HepG2 (cell line): ENCODE data around the gene RREB1. TPM values are rescaled to one million over a fixed set of nuclear protein-coding genes. Genes with fewer than 3 reads are reported as not detected.

Experiments
- E2F5 ChIP-seq: sonication (generic); formaldehyde crosslinking; conservative IDR thresholded peaks from 2 replicates; pipeline ENCODE4 v1.4.0; 2020; ENCODE audit warnings: missing genetic modification reagents
- GATAD2A ChIP-seq: IDR thresholded peaks from 2 replicates; pipeline ENCODE4 v1.6.1; 2016
- GTF3A ChIP-seq: sonication (generic); formaldehyde crosslinking; conservative IDR thresholded peaks from 2 replicates; pipeline ENCODE4 v1.4.0; 2020; ENCODE audit warnings: mild to moderate bottlenecking, missing genetic modification reagents
- MAZ ChIP-seq, 2 experiments: sonication (generic) in 1 of 2; formaldehyde crosslinking in 1 of 2; IDR thresholded peaks; 2 replicates each; pipeline versions ENCODE4 v1.5.0 to v1.6.1; 2012 to 2020; ENCODE audit warnings: low read depth in 2 of 2, mild to moderate bottlenecking in 2 of 2, borderline replicate concordance in 1 of 2, improper control_type of control experiment in 1 of 2, low read length in 1 of 2, missing genetic modification reagents in 1 of 2, moderate library complexity in 1 of 2
- NCOR1 ChIP-seq: fragments of 200-600 bp; sonication (generic); IDR thresholded peaks from 2 replicates; pipeline ENCODE4 v1.7.0; 2017; ENCODE audit warnings: antibody characterized with exemption, low read length, borderline replicate concordance
- PRDM10 ChIP-seq: sonication (generic); formaldehyde crosslinking; IDR thresholded peaks from 2 replicates; pipeline ENCODE4 v1.4.0; 2020; ENCODE audit warnings: low read depth, missing genetic modification reagents
- RXRA ChIP-seq: sonication (generic); formaldehyde crosslinking; IDR thresholded peaks from 2 replicates; pipeline ENCODE4 v1.5.1; 2020; ENCODE audit warnings: missing genetic modification reagents
- SIN3A ChIP-seq: IDR thresholded peaks from 2 replicates; pipeline ENCODE4 v1.6.1; 2011; ENCODE audit warnings: low read depth, mild to moderate bottlenecking, control low read depth, low read length, borderline replicate concordance
- ZBTB42 ChIP-seq: sonication (generic); formaldehyde crosslinking; IDR thresholded peaks from 2 replicates; pipeline ENCODE4 v1.5.0; 2020; ENCODE audit warnings: mild to moderate bottlenecking, missing genetic modification reagents
- ZNF121 ChIP-seq: sonication (generic); formaldehyde crosslinking; IDR thresholded peaks from 2 replicates; pipeline ENCODE4 v1.5.0; 2020; ENCODE audit warnings: mild to moderate bottlenecking, missing genetic modification reagents
- ZNF44 ChIP-seq: sonication (generic); formaldehyde crosslinking; IDR thresholded peaks from 2 replicates; pipeline ENCODE4 v1.5.1; 2020; ENCODE audit warnings: mild to moderate bottlenecking, missing genetic modification reagents
- ZNF569 ChIP-seq: sonication (generic); formaldehyde crosslinking; IDR thresholded peaks from 2 replicates; pipeline ENCODE4 v1.5.0; 2020; ENCODE audit warnings: mild to moderate bottlenecking, missing genetic modification reagents, moderate library complexity, borderline replicate concordance
- ZNF580 ChIP-seq: IDR thresholded peaks from 2 replicates; pipeline ENCODE4 v1.6.1; 2016; ENCODE audit warnings: low read depth, borderline replicate concordance
- ZNF672 ChIP-seq: sonication (generic); formaldehyde crosslinking; IDR thresholded peaks from 2 replicates; pipeline ENCODE4 v1.8.1; 2022; ENCODE audit warnings: missing genetic modification reagents
- ZNF83 ChIP-seq: sonication (generic); formaldehyde crosslinking; IDR thresholded peaks from 2 replicates; pipeline ENCODE4 v1.4.0; 2020; ENCODE audit warnings: missing genetic modification reagents, mild to moderate bottlenecking, borderline replicate concordance
- ZSCAN31 ChIP-seq: sonication (generic); formaldehyde crosslinking; IDR thresholded peaks from 2 replicates; pipeline ENCODE4 v1.5.0; 2020; ENCODE audit warnings: low read depth, mild to moderate bottlenecking, missing genetic modification reagents
- polyA plus RNA-seq, 8 experiments: library from polyadenylated mRNA; depleted of rRNA in 3 of 8; stranded (reverse) in 7 of 8; unstranded in 1 of 8; fragments of >200 nt; fragmentation: Illumina TruSeq in 4 of 8; extraction: Trizol in 4 of 8; gene quantifications; 2 replicates each; pipeline versions ENCODE4 v1.2.1 to v1.2.3, GENCODE V29; 2011 to 2016; ENCODE audit warnings: low read depth in 4 of 8, missing spikeins in 1 of 8, mixed read lengths in 1 of 8; ENCODE audit not compliant: insufficient read depth in 1 of 8
- total RNA-seq, 5 experiments: library from RNA; depleted of rRNA; stranded (reverse); fragments of >200 nt; fragmentation: Illumina TruSeq; extraction: Trizol; gene quantifications; 2 replicates each; pipeline ENCODE4 v1.2.3, GENCODE V29; 2016; ENCODE audit warnings: low read depth in 1 of 5
- TF ChIP-seq, protein P1 (sequence below): sonication (generic); formaldehyde crosslinking; IDR thresholded peaks from 2 replicates; pipeline ENCODE4 v1.5.1; 2020; ENCODE audit warnings: missing genetic modification reagents, mild to moderate bottlenecking, borderline replicate concordance
- TF ChIP-seq, protein P2 (sequence below): sonication (generic); formaldehyde crosslinking; IDR thresholded peaks from 2 replicates; pipeline ENCODE4 v1.5.1; 2020; ENCODE audit warnings: mild to moderate bottlenecking, missing genetic modification reagents, borderline replicate concordance
- TF ChIP-seq, protein P3 (sequence below): fragments of 450-650 bp; IDR thresholded peaks from 2 replicates; pipeline ENCODE4 v1.6.1; 2016

The RREB1 gene
- total and polyA plus RNA-seq, 2 of the 13 experiments (the other 11 are each of a cell fraction or from before 2014, with no cell fraction given), result 6.1 to 23.2 TPM

DNA sequence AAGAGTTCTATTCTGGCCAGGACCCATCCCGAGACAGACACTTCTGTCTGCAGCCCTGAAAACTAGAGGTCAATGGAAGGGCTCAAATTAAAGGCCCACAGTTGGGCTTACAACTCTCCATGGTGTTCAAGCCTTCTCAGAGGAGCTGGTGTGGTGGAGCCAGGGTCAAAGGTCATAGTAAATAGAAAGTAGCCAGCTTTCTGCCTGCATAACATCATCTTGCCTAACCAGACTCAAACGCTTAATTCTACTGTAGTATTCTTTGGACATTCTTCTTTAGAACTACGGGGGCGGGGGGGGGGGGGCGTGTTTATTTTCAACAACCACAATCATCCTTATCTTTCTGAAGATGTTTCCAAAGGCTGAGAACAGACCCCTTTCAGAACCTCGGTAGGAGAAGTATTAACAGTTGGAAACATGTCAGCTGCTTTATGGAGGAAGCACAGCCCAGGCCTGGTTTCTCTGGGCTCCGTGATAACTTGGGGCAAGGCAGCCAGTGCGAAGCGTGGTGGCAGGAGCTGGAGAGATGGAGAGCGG, 1.5 kb upstream of the RREB1 start (continued):
- no peak for TF ChIP-seq PRDM10 (CRISPR knock-in tag)
- TF ChIP-seq ZNF569 (CRISPR knock-in tag), result no peak
- TF ChIP-seq SIN3A, result 0 out of 2 replicates have a peak, but pooled peaks have one; percentile 1
- 0 out of 2 replicates have a peak, but pooled peaks have one; percentile 23 for TF ChIP-seq ZSCAN31 (CRISPR knock-in tag)
- TF ChIP-seq, protein P1, sequence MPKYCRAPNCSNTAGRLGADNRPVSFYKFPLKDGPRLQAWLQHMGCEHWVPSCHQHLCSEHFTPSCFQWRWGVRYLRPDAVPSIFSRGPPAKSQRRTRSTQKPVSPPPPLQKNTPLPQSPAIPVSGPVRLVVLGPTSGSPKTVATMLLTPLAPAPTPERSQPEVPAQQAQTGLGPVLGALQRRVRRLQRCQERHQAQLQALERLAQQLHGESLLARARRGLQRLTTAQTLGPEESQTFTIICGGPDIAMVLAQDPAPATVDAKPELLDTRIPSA (CRISPR knock-in tag), result no peak
- TF ChIP-seq RXRA (CRISPR knock-in tag), result no peak
- TF ChIP-seq GATAD2A (CRISPR knock-in tag), result no peak
- 0 out of 2 replicates have a peak, but pooled peaks have one; percentile 31 for TF ChIP-seq ZBTB42 (CRISPR knock-in tag)
- no peak for TF ChIP-seq ZNF672
- 0 out of 2 replicates have a peak, but pooled peaks have one; percentile 5 for TF ChIP-seq ZNF121 (CRISPR knock-in tag)
- no peak for TF ChIP-seq ZNF580 (CRISPR knock-in tag)
- no peak for TF ChIP-seq NCOR1
- TF ChIP-seq, protein P2, sequence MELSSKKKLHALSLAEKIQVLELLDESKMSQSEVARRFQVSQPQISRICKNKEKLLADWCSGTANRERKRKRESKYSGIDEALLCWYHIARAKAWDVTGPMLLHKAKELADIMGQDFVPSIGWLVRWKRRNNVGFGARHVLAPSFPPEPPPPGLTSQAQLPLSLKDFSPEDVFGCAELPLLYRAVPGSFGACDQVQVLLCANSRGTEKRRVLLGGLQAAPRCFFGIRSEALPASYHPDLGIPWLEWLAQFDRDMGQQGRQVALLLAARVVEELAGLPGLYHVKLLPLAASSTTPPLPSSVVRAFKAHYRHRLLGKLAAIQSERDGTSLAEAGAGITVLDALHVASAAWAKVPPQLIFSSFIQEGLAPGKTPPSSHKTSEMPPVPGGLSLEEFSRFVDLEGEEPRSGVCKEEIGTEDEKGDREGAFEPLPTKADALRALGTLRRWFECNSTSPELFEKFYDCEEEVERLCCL, result no peak
- TF ChIP-seq ZNF44 (CRISPR knock-in tag), result peak; percentile 18; the same call in 1 of the 2 replicates
- TF ChIP-seq, protein P3, sequence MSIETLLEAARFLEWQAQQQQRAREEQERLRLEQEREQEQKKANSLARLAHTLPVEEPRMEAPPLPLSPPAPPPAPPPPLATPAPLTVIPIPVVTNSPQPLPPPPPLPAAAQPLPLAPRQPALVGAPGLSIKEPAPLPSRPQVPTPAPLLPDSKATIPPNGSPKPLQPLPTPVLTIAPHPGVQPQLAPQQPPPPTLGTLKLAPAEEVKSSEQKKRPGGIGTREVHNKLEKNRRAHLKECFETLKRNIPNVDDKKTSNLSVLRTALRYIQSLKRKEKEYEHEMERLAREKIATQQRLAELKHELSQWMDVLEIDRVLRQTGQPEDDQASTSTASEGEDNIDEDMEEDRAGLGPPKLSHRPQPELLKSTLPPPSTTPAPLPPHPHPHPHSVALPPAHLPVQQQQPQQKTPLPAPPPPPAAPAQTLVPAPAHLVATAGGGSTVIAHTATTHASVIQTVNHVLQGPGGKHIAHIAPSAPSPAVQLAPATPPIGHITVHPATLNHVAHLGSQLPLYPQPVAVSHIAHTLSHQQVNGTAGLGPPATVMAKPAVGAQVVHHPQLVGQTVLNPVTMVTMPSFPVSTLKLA, result no peak
- TF ChIP-seq E2F5, result no peak
- peak; percentile 17; the same call in 1 of the 2 replicates for TF ChIP-seq MAZ (IDR thresholded peaks at IDR 0.05; ENCODE audit: borderline replicate concordance, low read depth, low read length)
- no peak for TF ChIP-seq MAZ (CRISPR knock-in tag; IDR thresholded peaks at IDR 0.05; ENCODE audit: low read depth)
- no peak for TF ChIP-seq ZNF83 (CRISPR knock-in tag)
- no peak for TF ChIP-seq GTF3A
